Measurements from ENCODE around the gene TGFBR3L.
A peak's percentile ranks its signal among the peaks of the same experiment; 100 is the strongest.

Gene TGFBR3L

DNA sequence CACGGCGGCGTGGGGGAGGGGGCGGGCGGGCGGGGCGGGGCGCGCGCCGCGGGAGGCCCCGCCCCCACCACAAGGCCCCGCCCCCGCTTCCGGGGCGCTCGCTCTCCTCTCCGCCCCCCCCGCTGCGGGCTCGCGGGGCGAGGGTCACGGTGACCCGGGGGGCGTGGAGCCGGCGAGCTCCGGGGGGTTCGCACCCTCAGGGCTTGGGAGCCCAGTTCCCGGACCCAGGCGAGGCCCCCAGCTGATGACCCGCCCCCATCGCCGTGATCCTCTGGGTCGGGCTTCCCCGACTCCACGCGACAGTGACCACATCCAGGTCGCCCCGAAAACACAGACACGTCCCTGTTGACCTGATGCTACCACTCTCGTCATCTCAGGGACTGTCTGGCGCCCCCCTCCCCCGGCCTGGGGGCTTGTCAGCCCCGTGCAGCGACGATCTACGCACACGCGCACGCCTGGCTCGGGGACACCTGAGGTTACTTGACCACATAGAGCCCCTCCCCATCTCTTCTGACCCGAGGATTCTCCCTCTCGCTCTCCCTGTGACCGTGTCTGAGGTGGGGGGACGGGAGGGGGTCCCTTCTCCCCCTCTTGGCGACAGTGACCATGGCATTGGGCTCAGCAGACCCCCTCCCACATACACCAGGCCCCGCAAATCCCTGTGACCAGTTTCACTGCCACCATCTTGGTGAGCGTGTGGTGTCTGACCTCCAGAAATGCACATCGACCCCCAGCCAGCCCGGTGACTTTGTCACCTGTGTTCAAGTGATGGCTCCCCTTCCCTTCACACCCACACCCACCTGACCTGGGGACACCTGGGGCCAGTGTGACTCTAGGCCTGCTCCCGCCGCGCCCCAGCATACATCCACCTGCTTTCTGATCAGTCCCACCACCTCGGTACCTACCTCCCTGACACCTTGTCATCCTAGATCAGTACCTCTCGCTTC, 10.3 kb upstream of the TGFBR3L start:
- peak in 1 of 3 experiments; percentile 43 for DNase-seq (ENCODE audit: low read depth in 3 of 3)

GRCh38 chr19:7905268-7905667, 9.4 kb upstream of the TGFBR3L start:
- DNase-seq (ENCODE audit: low read depth in 3 of 3) = no peak

- no peak for DNase-seq (ENCODE audit: low read depth in 3 of 3)
Measured at GRCh38 chr19:7905859-7906258, 8.8 kb upstream of the TGFBR3L start.

GRCh38 chr19:7907122-7907521, 7.5 kb upstream of the TGFBR3L start:
- DNase-seq (ENCODE audit: low read depth in 3 of 3) = no peak

DNA sequence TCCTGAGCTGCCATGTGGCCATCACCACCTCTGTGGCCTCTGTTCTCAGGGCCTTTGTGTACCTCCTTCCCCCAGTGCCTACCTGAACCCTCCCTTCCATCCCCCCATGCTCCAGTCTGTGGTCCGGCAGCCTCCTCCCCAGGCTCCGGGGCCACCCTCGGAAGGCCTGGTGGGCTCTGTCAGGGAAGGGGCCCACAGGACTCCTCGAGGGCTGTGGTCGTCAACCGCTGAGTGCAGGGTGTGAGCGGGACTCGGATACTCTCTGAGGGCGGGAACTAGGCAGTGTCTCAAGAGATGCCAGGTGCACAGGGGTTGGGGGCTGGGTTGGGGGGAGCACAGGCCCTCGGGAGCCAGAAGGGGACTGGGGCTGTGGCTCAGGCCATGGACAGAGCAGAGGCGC, 7.1 kb upstream of the TGFBR3L start:
- no peak for DNase-seq (ENCODE audit: low read depth in 3 of 3)

- no peak for DNase-seq (ENCODE audit: low read depth in 3 of 3)
Measured at GRCh38 chr19:7908078-7908699, 6.4 kb upstream of the TGFBR3L start.

DNA sequence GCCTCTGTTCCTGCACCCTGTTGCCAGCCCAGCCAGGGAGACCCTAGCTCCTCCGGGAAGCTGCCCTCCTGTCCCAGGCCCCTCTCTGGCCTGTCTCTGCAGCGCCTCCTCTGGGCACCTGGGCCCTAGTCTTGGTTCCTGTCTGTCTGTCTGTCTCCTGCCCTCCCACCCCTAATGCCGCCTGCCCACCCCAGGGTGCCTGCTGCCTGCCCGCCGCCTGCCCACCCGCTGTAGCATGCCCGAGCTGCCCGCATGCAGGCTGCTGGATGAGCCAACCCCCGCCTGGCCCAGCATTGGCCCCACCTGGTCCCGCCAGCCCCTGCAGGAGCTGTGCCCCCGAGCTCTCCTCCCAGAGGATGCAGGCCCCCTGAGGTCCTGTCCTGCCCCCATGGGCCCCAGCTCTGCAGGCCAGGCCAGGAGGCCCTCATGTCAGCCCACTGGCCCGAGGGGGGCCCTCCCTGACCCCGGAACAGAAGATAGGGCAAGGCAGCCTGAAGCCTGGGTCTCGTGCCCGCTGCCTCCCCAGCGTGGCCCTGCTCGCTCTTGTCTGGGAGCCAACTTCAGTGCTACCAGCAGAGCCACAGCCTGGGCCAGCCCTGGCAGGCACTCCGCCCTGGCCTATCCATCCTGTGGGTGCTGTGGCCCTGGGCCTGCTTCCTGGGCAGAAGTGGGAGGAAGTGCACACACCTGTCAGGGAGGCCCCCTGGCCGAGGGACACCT, 5.7 kb upstream of the TGFBR3L start:
- no peak for DNase-seq (ENCODE audit: low read depth in 3 of 3)

DNA sequence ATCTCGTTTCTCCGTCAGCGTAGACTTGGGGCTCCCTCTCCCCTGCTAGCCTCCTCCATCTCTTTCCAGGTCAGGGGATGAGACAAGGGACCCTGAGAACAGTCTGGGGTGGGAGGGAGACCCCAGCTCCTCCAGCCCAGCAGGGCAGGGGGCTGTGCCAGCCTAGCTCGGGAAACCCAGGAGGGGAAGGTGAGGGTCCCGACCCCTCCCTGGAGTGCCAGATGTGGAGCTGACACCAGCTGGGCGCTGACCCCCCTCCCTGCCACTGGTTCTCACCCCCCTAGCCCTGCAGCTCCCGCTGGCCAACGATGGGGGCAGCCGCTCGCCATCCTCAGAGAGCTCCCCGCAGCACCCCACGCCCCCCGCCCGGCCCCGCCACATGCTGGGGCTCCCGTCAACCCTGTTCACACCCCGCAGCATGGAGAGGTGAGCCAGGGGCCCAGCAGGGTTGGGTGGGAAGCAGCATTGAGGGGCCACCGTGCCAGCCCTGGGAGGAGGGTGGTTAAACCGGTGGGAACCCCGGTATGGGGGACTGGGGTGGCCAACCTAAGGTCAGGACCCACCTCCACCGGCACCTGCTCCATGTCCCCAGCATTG, 5.1 kb upstream of the TGFBR3L start:
- no peak for DNase-seq (ENCODE audit: low read depth in 3 of 3)

DNA sequence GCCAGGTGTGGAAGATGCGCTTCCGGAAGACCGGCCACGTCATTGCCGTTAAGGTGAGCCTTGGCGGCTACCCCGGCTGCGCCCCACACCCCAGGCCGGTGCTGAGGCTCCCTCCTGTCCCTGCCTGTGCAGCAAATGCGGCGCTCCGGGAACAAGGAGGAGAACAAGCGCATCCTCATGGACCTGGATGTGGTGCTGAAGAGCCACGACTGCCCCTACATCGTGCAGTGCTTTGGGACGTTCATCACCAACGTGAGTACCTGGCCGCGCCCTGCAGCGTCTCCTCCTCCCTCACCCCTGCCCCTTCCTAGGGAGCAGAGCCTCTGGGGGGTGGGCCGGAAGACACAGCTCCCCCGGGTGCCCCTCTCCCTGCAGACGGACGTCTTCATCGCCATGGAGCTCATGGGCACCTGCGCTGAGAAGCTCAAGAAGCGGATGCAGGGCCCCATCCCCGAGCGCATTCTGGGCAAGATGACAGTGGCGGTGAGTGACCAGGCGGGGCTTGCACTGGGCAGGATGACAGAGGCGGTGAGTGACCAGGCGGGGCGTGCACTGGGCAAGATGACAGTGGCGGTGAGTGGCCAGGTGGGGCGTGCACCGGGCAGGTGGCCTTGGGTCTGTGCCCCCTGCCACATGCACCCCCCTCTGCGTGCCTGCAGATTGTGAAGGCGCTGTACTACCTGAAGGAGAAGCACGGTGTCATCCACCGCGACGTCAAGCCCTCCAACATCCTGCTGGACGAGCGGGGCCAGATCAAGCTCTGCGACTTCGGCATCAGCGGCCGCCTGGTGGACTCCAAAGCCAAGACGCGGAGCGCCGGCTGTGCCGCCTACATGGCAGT, 4.1 kb upstream of the TGFBR3L start:
- no peak for DNase-seq (ENCODE audit: low read depth in 3 of 3)

DNA sequence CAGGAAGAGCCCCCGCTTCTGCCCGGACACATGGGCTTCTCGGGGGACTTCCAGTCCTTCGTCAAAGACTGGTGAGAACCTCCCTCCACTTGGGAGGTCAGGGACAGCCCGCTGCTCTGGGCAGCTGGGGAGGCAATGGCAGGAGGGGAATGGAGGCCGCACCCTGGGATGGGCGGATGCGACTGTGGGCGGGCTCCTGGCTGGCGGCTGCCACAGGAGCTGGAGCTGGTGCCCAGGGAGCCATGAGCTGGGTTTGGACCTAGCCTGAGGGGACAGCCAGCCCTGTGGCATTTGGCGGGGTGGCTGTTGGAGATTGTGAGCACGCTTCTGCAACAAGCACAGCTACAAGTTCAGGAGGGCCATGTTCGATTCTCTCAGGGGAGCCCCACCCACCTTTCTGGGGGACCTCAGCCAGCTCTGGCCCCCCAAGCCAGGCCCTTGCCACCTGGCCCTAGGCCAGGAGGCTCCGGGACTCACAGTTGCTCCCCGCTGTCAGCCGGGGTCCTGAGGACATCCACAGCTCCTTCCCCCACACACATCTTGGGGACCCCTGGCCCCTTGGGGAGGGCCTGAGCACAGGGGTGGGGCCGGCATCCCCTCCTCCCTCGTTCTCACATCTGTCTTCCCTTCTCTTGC, 3.0 kb upstream of the TGFBR3L start:
- no peak for DNase-seq (ENCODE audit: low read depth in 3 of 3)

DNA sequence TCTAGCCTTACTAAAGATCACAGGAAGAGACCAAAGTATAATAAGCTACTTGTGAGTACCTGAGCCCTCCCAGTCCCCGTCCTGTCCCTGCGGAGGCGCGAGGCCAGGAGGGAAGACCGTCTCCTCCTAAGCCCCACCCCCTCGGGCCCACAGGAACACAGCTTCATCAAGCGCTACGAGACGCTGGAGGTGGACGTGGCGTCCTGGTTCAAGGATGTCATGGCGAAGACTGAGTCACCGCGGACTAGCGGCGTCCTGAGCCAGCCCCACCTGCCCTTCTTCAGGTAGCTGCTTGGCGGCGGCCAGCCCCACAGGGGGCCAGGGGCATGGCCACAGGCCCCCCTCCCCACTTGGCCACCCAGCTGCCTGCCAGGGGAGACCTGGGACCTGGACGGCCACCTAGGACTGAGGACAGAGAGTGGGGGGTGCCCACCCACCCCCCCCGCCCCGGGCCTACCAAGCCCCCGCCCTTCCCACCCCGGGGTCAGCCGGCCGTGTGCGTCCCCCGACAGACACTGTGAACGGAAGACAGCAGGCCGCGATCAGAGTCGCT, 2.4 kb upstream of the TGFBR3L start:
- DNase-seq (ENCODE audit: low read depth in 3 of 3) = no peak

DNA sequence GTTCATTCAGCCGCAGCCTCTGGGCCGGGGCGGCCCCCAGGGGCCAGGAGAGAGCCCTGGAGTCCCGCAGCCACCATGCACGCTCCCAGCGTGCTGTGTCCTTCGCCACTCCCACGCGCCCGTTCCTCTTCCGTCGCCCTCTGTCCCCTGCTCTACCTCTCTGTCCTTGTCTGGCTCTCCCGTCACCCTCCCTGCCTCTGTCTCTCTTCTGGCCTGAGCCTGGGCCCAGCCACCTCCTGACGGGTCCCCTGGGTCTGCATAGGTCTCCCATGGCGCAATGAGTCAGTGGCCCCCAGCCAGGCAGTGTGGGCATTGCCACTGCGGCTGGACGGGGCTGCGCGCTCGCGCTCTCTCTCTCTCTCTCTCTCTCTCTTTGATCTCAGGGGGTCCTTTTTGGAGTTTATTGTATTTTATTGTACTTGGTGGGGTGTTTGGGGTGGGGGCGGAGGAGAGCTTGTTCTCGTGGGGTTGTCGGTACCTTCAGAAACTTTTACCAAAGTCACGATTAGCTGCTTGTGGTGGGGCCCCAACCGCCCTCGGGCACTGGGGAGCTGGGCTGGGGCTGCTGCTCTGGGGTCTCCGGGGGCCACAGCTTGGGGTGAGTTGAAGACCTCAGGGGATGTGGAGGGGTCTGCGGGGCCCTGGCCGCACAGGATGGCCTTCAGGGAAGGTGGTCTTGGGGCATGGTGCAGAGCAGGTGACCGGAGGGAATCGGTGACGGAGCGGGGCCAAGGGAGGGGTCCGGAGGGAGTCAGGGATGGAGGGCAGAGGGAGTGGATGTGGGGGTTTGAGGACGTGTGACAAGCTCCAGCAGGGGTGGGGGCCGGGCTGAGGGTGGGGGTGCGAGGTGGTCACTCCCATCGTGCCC, 1.7 kb upstream of the TGFBR3L start:
- DNase-seq (ENCODE audit: low read depth in 3 of 3) = no peak

GRCh38 chr19:7913652-7914051, 978 bp upstream of the TGFBR3L start:
- DNase-seq (ENCODE audit: low read depth in 3 of 3) = no peak

DNA sequence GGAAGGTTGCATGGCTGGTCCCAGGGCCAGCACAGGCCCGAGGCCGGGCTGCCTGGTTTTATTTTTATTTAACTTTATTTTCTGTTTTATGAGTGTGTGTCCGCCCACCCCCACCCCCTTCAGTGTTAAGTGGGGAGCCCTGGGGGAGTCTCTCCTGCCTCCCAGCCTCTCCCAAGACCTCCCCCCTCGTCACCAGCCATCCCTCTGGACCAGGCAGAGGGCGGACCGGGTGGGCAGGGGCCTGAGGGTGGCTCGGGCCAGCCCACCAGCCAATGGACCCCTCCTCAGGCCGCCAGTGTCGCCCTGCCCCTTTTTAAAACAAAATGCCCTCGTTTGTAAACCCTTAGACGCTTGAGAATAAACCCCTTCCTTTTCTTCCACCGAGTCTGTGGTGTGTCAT, 531 bp upstream of the TGFBR3L start:
- DNase-seq (ENCODE audit: low read depth in 3 of 3) = no peak

- no peak for DNase-seq (ENCODE audit: low read depth in 3 of 3)
Measured at GRCh38 chr19:7915250-7916102, 846 bp downstream of the TGFBR3L start.

GRCh38 chr19:7916103-7916954, 1.7 kb downstream of the TGFBR3L start:
- peak; percentile 26 to 62 (median 31) for DNase-seq (ENCODE audit: low read depth in 3 of 3)

DNA sequence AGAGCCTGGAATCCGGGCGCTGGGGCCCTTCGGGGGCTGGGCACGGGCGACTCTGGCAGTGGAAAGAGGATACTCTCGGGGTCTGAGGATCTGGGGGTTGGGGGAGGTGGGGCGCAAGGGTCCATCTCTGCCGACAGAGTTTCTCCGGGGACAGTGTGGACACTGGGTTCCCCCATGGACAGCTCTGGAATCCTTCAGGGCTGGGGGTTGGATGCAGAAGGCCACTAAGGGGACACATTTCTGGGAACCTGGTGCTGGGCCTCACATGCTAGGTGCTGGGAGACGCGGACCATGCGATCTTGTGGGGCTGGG, 2.3 kb downstream of the TGFBR3L start:
- no peak for DNase-seq (ENCODE audit: low read depth in 3 of 3)

Data from stimulated activated CD4-positive, alpha-beta T cell treated with anti-CD3 and anti-CD28 coated beads, TNF-alpha, amount 100 ng/mL, for 24 hours (primary cell).